ENCODE results near the gene SOS2.

The SOS2 gene

DNA sequence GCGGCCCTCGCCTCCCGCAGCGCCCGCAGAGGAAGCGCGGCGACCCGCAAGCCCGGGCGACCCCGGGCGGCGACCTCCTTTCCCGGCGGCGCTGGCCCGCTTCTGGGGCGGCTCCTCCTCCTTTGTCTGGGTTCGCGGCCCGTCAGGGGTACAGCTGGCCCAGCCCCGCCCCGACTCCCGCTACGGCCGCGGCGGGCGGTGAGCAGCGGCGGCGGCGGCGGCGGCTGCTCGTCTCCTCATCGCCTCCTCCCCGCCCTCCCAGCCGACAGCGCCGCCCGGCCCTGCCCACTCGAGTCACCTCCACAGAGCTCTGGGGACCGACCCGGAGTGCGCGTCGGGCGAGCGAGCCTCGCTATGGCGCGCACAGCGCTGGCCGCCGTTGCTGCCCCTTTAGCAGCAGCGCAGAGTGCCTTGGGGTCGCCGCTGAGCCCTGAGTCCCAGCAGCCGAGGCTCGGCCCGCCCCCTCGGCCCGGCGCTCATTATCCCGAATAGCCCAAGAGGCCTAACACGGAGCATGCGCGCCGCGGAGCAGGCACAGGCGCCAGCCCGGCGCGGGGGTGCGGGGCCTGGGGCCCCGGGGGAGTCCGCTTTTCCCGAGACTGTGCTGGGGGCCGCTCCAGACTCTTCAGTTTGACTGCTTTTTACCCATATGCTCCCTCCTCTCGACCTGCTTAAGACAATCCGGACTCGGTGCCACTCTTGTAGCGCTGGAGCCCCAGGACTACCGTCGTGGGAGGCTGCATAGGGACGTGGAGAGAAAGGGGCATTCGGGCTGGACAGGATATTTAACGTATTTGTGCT is at the start of gene SOS2:
SOS2 (minus strand) TSS at position 104 of the 801 bp plus-strand sequence. CDS start 295 bp downstream, outside the sequence.
- DNase-seq = peak; percentile 44 to 97 (median 86)

DNA sequence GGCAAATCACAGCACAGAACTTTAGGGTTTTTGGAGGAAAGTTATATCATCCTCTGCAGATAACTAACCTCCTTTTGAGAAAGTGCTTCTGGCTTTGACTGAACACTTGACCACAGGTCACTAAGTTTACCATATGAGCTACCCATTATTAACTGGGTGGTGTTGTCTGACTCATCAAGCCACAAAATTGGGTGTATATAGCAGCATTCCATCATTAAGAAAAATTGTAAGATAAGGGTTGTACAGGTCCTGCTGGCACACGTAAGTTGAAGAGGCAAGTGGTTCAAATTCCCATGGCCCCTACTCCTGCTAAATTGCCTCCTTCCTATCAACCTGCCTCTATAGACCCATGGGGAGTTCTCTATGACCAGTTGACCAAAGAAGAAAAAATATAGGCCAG is 41.1 kb upstream of the SOS2 start:
- DNase-seq = no peak

DNA sequence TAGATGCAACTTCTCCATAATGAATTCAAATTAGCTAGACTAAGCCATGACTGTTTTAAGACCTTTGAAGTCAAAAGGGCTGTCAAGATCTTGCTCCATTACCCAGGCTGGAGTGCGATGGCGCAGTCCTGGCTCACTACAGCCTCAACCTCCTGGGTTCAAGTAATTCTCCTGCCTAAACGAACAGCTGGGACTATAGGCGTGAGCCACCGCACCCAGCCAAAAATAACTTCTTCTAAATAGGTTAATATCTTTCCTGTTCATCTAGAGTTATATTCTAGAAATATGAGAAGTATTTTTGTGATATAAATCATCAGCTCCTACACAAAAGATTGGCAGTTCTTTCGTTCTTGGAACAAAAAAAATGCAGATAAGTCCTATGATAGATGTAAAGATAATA is 39.6 kb upstream of the SOS2 start:
- peak in 1 of 58 donors; percentile 5 for DNase-seq

DNA sequence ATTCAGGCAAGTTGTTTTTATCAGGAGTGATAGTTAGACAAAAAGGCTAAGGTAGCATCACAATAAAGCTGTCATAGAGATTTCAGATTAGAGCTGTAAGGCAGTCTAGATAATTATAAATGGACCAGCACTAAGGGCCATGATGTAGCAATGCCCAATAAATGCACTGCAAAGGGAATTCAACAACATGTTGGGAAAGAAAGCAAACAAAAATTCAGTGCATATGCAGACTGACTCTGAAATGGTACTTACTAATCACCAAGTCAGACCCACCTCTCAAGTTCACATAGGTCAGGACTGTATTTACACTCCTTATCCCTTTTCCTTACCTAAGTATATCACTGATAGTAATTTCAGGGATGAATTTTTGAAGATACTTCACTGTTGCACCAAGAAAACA is 33.7 kb upstream of the SOS2 start:
- DNase-seq = no peak

DNA sequence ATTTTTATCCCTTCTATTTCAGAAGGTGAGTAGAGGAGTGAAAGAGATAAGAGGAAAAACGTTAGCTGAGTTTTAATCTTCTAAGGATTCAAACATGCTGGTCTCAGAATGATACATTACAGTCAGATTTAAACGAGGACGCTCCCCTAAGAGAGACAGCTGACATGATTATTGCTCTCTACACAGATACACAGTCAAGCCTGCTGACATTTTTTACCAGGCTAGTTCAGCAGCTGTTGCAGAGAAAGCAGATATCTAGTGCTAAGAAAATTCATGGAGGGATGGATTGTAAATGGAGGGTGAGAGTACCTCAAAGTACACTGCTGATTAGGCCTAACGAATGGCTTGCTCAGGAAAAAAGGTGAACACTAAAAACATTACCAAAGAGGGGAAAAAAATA is 31.9 kb upstream of the SOS2 start:
- no peak for DNase-seq

DNA sequence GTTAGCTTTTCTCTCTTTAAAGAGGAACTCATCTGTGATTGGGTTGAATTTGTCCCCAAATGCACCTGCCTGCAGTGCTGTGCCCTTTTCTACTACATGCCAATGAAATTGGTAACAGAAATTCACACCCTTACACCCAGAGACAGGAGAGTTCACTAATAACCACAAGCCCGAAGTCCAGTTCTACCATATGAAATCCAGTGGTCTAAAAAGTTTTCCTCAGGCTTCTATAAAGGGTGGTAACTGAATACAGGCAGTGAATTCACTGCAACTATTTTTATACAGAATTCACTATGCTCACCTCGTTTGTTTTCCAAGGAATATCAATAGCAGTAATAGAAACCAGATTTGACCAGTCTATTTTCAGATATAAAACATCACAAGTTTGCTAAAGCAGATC is 31.5 kb upstream of the SOS2 start:
- DNase-seq = no peak

DNA sequence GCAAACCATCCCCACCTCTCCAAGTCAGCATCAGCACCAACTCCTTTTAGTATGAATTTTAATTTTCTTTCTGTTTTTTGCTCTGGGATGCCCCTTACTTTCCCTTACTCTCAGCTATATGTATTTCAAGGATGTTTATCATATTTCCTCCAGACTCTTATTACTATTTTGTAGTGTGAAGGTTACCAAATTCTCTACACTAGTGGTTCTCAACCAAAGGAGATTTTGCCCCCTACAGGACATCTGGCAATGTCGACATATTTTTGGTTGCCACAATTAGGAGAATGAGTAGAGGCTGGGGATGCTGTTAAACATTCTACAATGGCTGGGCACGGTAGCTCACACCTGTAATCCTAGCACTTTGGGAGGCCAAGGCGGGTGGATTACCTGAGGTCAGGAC is 29.1 kb upstream of the SOS2 start:
- no peak for DNase-seq

- DNase-seq = no peak
Observed at GRCh38 chr14:50260072-50260471, 28.7 kb upstream of the SOS2 start.

DNA sequence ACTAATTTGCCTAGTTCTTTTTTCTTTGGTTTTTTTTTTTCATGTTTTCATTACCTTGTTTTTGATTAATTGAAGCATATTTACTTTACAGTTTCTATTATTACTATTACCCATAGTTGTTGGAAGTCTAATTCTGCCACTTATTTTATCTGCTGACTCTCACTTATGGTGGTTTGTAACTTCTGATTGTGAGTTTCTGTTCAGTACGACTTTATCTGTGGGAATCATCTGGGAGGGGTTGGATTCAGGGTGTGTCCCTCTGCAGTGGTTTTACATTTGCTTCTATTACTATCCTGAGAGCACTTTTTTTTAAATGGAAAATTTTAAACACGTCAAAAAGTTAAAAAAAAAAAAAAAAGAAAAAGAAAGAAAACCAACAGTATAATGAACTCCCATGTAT is 26.4 kb upstream of the SOS2 start:
- DNase-seq = no peak

GRCh38 chr14:50254248-50254647 is 22.9 kb upstream of the SOS2 start:
- DNase-seq = no peak

DNA sequence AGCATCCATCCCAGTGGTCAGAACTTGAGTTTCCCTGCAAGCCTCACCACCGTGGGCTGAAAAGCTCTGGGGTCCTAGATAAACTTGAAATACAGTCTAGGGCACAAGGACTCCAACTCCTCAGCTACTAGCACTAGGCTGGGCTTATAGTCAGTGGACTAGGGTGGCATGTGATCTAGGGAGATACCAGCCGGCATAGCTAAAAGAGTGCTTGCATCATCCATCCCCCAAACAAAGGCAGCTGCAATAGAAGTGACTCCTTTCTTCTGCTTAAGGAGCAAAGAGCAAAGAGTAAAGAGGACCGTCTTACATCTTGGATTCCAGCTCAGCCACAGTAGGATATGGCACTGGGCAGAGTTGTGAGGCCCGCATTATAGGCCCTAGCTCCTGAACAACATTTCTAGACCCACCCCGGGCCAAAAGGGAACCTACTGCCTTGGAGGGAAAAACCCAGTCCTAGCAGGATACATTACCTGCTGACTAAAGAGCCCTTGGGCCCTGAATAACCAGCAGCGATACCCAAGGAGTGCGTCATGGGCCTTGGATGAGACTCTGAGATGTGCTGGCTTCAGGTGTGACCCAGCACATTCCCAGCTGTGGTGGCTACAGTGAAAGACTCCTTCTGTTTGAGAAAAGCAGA is 17.9 kb upstream of the SOS2 start:
- DNase-seq = no peak

DNA sequence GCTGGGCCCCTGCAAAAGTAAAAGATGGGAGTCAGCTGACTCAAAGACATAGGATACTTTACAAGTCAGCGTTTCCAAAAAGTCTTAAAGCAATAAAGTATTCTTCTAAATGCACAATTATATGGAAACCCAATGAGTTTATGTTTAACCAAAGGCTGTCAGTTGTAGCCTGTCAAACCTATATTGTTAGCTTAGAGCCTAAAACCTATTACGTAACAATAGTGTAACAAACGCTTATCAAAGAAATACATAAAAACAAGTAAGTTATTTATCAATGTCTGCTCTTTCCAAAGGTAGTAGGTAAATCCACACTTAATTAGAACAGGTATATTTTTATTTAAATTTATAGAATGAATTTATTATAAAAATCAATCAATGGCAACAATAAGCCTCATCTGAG is 15.9 kb upstream of the SOS2 start:
- DNase-seq = no peak

GRCh38 chr14:50242566-50243310 is 11.4 kb upstream of the SOS2 start:
- DNase-seq = no peak

GRCh38 chr14:50242096-50242495 is 10.7 kb upstream of the SOS2 start:
- DNase-seq = no peak

DNA sequence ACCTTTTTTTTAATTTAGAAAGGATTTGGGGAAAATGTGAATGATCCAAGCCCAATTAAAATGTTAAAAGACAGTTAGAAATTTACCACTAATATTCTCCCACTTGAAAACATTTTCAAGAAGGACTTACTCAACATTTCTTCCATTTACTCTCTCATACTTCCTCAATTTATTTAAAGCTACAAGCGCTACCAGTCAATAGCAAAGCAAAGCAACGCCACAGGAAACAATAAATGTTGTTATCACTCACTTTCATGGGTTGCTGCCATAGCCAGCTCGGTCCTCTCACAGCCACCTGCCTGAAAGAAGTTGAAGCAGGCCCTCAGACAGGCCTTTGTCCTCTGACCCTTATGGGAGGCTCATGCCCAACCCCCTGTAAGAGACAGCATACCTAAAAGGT is 6.0 kb upstream of the SOS2 start:
- no peak for DNase-seq

DNA sequence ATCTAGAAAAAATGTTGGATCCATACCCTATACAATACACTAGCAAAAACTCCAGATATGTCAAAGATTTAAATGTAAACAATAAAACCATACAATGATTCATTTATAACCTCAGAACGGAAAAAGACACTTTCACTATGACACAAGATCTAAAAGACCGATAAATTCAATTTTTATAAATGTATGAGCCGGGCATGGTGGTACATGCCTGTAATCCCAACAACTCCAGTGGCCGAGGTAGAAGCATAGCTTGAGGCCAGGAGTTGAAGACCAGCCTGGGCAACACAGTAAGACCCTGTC is 2.5 kb upstream of the SOS2 start:
- DNase-seq = no peak

DNA sequence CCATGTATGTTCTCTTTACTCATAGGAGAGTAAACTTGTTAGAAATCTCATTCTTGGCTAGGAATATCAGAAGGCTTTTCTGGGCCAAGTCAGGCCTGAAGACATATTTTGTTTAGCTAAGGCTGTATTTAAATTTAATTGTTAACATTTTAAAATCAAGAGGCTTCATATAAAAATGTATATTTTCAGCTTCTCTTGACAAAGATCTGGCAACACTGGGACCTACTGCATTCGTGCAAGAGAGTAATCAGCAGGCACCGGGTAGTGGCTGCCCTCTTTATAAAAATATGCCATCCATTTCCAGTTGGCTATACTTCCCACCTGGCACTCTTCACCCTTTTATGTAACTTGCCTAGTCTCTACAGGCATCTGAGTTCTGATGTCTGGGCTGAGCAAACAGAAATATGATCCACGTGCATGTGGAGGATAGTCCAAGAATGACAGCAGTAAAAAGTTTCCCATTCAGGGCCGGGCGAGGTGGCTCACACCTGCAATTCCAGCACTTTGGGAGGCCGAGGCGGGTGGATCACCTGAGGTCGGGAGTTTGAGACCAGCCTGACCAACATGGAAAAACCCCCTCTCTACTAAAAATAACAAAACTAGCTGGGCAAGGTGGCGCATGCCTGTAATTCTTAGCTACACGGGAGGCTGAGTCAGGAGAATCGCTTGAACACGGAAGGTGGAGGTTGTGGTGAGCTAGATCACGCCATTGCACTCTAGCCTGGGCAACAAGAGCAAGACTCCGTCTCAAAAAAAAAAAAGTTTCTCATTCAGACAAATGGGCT is 2.0 kb upstream of the SOS2 start:
- DNase-seq = no peak

DNA sequence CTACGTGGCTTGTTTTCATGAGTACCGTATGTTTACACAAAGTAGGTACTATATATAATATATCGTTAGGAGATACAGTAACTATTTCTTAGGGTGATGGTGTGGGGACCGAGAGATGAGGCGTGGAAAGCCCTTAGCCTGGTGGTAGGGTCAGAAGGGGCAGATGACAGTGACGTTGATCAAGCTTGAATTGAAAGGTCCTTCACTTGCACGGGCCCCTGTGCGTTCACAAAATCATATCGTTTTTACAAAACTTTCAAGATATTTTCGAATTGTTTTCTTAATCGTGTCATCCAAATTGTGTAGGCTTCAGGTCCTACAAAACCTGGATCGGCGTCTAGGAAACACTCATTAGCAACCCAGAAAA is 881 bp upstream of the SOS2 start:
- no peak for DNase-seq

DNA sequence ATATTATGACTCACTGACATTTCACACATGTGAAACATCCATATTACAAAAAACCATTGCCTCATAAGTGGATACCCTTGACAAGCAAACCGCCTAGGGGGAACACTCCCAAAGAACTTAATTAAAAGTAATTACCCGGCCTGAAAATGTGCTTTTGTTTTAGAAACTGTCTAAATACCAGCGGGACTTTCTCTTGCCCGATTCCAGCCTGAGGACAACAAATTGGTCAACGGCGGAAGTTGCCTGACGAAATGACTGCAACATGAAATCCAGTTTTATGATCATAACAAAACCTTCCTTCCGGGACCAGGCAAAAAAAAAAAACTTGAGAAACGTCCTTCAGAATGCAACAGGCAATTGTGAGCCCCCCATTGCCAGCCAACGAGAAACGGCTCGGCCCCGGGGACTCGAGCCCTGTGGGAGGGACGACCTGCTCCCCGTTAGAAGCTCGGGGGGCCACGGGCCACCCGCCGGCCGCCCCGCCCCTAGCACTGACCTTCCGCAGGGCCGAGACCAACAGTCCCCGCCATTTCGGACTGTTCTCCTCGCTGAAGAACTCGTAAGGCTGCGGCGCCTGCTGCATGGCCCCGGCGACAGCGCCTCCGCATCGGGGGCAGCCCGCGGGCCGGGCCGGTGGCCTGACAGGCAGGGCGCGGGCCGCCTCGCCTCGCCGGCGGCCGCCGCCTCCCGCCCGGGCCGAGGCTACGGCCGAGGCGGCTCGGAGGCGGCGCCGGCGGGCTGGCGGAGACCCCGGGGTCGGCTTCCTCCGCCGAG is 490 bp downstream of the SOS2 start:
- peak in 45 of 58 donors; percentile 10 to 70 (median 39) for DNase-seq

- DNase-seq = peak in 1 of 58 donors; percentile 4
Observed at GRCh38 chr14:50230401-50230700, 1.0 kb downstream of the SOS2 start.

DNA sequence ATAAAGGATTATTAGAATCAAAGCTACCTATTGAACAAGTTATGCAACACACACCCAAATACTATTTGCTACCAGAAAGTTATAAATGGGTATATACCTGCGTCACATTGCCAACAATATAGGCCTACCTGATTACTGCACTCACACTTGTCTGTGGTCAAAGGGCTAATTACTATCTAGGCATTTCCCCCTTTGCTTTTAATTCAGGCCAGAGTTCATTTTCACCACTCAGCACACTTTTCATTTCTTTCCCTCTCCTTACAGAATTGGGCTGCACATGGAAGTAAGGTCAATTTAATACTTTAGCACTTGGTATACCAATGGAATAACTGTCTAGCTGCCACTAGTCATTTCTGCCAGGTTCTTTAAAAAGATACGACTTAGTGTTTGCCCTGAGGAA is 1.7 kb downstream of the SOS2 start:
- no peak for DNase-seq

All from anterior cingulate cortex (tissue), 58 donors.